Activated CD4-positive, alpha-beta T cell treated with anti-CD3 and anti-CD28 coated beads for 36 hours (primary cell): ENCODE results near the gene GALNT18. TPM values are rescaled to one million over a fixed set of nuclear protein-coding genes. Genes with fewer than 3 reads are reported as not detected.

Experiments used
- ATAC-seq: fragments of 200-7000 bp; cut with Tn5 transposase; one replicate; pipeline ENCODE4 v1.10.0; 2021; ENCODE audit warnings: mild to moderate bottlenecking, moderate library complexity
- CTCF ChIA-PET: fragments of 350-600 bp; sonication (Branson Sonifier 250); formaldehyde crosslinking; loops from one replicate; lab custom pipeline; 2021; ENCODE audit warnings: antibody characterized with exemption; lab: Charles Lee
- POLR2A ChIA-PET: fragments of 350-600 bp; sonication (Branson Sonifier 250); formaldehyde crosslinking; loops from one replicate; lab custom pipeline; 2021; ENCODE audit warnings: antibody characterized with exemption, inconsistent platforms; lab: Charles Lee
- DNase-seq: peaks from one replicate; pipeline ENCODE4 v3.0.0-alpha.2; 2020
- H3K27ac Mint-ChIP-seq: one replicate; pipeline ENCODE4 v1.8.0; 2021; ENCODE audit warnings: mixed read lengths
- H3K27me3 Mint-ChIP-seq: one replicate; pipeline ENCODE4 v1.8.0; 2021; ENCODE audit warnings: mixed read lengths
- H3K36me3 Mint-ChIP-seq: one replicate; pipeline ENCODE4 v1.8.0; 2021; ENCODE audit warnings: low read depth, mixed read lengths
- H3K4me1 Mint-ChIP-seq: one replicate; pipeline ENCODE4 v1.8.0; 2021; ENCODE audit warnings: mixed read lengths
- H3K4me3 Mint-ChIP-seq: one replicate; pipeline ENCODE4 v1.8.0; 2021; ENCODE audit warnings: mild to moderate bottlenecking, moderate library complexity, mixed read lengths
- H3K9me3 Mint-ChIP-seq: one replicate; pipeline ENCODE4 v1.8.0; 2021; ENCODE audit warnings: low read depth, mixed read lengths
- intact Hi-C, 2 experiments: fragments of 100-400 bp; cut with DNase I in 1 of 2; cut with micrococcal nuclease in 1 of 2; formaldehyde crosslinking; loops; one replicate each; pipeline versions ENCODE4 v1.14.2 to v1.15.1; 2022 to 2024; cut with DNase I, micrococcal nuclease
- total RNA-seq, 2 experiments: library from RNA; stranded (reverse); gene quantifications; one replicate each; pipeline ENCODE4 v1.2.3, GENCODE V29; 2021

Gene GALNT18
- total RNA-seq, 2 experiments from 2014 or later: 6.9 to 8.8 TPM

DNA sequence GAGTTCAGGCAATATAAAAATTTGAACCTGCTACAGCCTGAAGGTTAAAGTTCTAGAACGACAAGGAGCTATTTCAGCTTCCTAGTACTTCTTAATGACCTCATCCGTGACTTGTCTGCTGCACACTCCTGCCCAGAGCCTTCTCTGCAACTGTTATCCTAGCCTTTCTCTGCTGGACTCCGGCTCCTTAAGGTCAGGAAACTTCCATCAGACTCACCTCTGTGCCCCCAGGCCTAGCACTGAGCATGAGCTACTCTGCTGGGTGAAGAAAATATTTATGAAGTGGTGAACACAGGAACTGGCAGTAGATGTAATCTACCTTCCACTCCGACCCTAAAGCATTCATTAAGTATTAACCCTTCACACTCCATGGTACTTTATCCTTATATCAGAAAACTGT lies 287.2 kb downstream of the GALNT18 start:
- Mint-ChIP-seq H3K27ac (no peak overlapping the region), H3K9me3 (no peaks in the 10 kb centered on the region), H3K27me3 (peaks cover 10% of the 10 kb centered on the region), H3K4me1 (no peaks in the 10 kb centered on the region), H3K36me3 (no peaks in the 10 kb centered on the region), H3K4me3 (no peak overlapping the region)
- ChIA-PET CTCF (no interaction called here), POLR2A (no interaction called here)
- ATAC-seq (no peak), DNase-seq (no peak)
- intact Hi-C loops: no loop called here

DNA sequence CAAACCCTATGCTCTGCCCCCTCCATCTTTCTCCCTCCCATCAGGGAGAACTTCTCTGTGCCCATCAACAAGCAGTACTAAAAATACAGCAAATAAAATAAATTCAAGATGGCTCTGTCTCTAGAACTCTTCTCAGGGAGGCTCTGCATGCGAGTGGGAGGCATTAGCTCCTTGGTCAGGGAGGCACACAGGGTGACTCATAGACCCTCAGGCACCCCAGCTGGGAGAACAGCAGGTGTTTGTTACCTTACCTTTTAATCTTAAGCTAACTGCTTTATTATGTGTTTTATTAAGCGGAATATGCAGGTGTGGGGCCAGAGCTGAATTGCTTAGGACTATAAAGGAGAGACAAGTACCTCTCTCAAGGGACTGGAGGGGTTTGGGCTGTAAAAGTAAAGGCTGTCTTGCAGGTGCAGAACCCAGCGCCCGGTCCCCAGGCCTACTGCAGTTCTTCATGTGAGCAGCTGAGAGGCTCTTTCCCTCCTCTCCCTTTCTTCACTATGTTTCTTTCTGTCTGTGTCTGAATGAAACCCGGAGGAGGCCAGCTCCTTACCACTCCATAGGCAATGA lies 289.6 kb downstream of the GALNT18 start:
- no peak overlapping the region for H3K4me3 Mint-ChIP-seq
- H3K36me3 Mint-ChIP-seq: no peaks in the 10 kb centered on the region
- no peaks in the 10 kb centered on the region for H3K27me3 Mint-ChIP-seq
- DNase-seq (no peak), ATAC-seq (no peak)
- no peaks in the 10 kb centered on the region for H3K9me3 Mint-ChIP-seq
- ChIA-PET CTCF (no interaction called here), POLR2A (no interaction called here)
- intact Hi-C loops: no loop called here
- H3K4me1 Mint-ChIP-seq: no peaks in the 10 kb centered on the region
- no peak overlapping the region for H3K27ac Mint-ChIP-seq

DNA sequence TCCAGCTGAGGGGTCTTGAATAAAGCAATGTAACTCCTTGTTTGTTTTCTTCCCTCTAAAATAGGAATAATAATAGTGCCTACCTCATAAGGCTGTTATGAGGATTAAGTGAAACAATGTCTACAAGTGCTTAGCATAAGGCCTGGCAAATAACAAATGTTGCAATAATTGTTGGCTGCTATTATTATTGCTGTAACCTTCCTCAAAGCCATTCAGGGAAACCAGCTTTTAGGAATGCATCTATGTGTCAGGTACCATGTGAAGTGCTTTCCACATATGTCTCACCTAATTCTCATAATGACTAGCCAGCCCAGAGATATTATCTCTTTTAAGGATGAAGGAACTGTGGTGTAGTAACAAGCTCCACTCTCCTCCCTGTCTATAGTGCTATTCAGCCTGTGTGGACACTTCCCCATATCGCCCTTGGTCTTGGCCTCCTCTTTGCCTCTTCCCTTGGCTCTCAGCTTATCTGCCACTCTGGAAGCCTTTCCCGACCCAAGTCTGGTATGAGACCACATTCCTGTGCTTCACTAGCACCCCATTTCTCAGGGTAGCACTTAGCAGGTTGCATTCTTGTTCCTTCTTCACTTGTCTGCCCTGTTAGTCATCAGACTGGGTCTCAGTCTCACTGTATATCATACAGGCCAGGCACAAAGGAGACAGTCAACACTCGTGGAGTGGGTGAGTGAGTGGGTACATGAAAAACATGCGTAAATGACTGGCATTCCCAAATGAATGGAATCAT lies 292.6 kb downstream of the GALNT18 start:
- no peak overlapping the region for H3K27ac Mint-ChIP-seq
- H3K4me3 Mint-ChIP-seq: no peak overlapping the region
- intact Hi-C loops: no loop called here
- DNase-seq (no peak), ATAC-seq (no peak)
- ChIA-PET POLR2A (no interaction called here), CTCF (interaction anchor here (0.8 to 0.9 kb wide), 2 partner anchors 9 to 301 kb away, joined by 3 read pairs; no protein-coding TSS in a partner anchor)
- no peaks in the 10 kb centered on the region for H3K27me3 Mint-ChIP-seq
- H3K4me1 Mint-ChIP-seq: no peaks in the 10 kb centered on the region
- H3K9me3 Mint-ChIP-seq: no peaks in the 10 kb centered on the region
- no peaks in the 10 kb centered on the region for H3K36me3 Mint-ChIP-seq

DNA sequence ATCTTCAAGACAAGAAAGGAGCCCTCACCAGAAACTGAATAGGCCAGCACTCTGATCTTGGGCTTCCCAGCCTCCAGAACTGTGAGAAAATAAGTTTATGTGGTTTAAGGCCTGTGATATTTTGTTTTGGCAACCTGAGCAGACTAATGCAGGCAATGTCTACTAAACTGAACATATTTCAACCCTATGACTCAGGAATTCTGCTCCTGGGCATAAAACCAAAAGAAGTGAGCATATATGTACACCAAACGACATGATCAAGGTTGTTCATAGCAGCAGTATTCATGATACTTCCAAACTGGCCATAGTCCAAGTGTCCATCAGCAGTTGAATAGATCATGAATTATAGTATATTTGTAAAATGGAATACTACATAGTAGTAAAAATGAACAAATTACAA lies 297.7 kb downstream of the GALNT18 start:
- intact Hi-C loops: no loop called here
- Mint-ChIP-seq H3K27me3 (no peaks in the 10 kb centered on the region), H3K4me3 (no peak overlapping the region), H3K4me1 (no peaks in the 10 kb centered on the region), H3K9me3 (no peaks in the 10 kb centered on the region), H3K27ac (no peak overlapping the region), H3K36me3 (no peaks in the 10 kb centered on the region)
- CTCF ChIA-PET: no interaction called here
- ATAC-seq (no peak), DNase-seq (no peak)
- POLR2A ChIA-PET: no interaction called here

DNA sequence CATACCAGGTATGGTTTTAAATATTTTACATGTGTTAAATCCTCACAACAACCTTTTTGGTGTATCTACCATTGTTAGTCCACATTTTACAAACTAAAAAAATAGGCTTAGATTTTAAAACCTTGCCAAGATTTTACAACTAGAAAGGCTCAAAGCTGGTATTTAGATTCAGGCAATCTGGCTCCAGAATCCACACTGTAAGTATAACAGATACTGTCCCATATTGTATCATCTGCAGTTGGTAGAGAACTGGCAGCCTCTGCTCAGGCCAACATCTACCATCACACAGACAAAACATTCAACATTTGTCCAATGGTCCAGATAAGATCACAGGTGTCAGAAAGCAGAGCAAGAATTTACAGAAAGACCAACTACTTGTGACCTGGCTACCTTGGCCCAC lies 299.7 kb downstream of the GALNT18 start:
- POLR2A ChIA-PET: no interaction called here
- Mint-ChIP-seq H3K27ac (no peak overlapping the region), H3K36me3 (no peaks in the 10 kb centered on the region), H3K9me3 (no peaks in the 10 kb centered on the region), H3K27me3 (peaks cover 2% of the 10 kb centered on the region), H3K4me3 (no peak overlapping the region), H3K4me1 (no peaks in the 10 kb centered on the region)
- DNase-seq (no peak), ATAC-seq (no peak)
- intact Hi-C loops: no loop called here
- CTCF ChIA-PET: no interaction called here

DNA sequence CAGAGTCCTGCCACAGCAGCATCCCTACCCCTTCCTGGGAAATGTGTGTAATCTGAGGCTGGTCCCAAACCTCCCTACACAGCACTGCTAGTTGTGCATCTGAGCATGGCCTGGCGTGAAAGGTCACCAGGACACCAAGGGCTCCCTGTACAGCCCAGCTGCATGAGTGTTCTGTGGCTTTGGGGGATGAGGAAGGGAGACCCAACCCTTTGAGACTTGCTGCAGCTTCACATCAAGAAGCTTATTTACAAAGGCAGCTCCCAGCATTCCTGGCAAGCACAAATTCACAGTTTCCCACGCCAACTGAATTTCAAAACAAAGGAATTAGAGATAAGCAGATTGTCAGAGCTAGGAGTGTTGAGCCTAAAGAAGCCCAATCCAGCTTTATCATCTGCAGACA lies 301.0 kb downstream of the GALNT18 start:
- no peaks in the 10 kb centered on the region for H3K4me1 Mint-ChIP-seq
- no peak overlapping the region for H3K27ac Mint-ChIP-seq
- CTCF ChIA-PET: no interaction called here
- POLR2A ChIA-PET: no interaction called here
- DNase-seq (no peak), ATAC-seq (no peak)
- intact Hi-C loops: no loop called here
- H3K9me3 Mint-ChIP-seq: no peaks in the 10 kb centered on the region
- no peak overlapping the region for H3K4me3 Mint-ChIP-seq
- peaks cover 2% of the 10 kb centered on the region for H3K27me3 Mint-ChIP-seq
- H3K36me3 Mint-ChIP-seq: no peaks in the 10 kb centered on the region

DNA sequence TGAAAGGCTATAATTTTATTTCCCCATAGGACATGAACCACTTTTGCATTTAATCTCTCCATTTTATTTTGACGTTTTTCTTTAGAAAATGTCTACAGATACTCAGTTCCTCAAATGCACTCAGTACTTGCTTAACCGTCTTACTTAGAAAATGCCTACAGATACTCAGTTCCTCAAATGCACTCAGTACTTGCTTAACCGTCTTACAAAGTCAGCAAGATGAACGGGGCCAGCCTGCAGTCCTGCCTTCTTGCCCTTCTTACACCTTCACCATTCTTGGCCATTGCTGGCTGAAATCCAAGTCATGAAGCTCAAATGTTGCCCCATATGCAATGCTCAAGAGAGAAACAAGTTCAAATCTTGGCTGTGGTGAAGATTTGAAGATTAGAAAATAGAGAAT lies 302.8 kb downstream of the GALNT18 start:
- H3K36me3 Mint-ChIP-seq: no peaks in the 10 kb centered on the region
- H3K4me3 Mint-ChIP-seq: no peak overlapping the region
- POLR2A ChIA-PET: no interaction called here
- no peaks in the 10 kb centered on the region for H3K9me3 Mint-ChIP-seq
- CTCF ChIA-PET: interaction anchor here (0.6 kb wide), 1 partner anchor 461 kb away, joined by 4 read pairs; no protein-coding TSS in a partner anchor
- DNase-seq: no peak
- intact Hi-C loops: no loop called here
- no peak for ATAC-seq
- peaks cover 2% of the 10 kb centered on the region for H3K27me3 Mint-ChIP-seq
- no peak overlapping the region for H3K27ac Mint-ChIP-seq
- no peaks in the 10 kb centered on the region for H3K4me1 Mint-ChIP-seq

DNA sequence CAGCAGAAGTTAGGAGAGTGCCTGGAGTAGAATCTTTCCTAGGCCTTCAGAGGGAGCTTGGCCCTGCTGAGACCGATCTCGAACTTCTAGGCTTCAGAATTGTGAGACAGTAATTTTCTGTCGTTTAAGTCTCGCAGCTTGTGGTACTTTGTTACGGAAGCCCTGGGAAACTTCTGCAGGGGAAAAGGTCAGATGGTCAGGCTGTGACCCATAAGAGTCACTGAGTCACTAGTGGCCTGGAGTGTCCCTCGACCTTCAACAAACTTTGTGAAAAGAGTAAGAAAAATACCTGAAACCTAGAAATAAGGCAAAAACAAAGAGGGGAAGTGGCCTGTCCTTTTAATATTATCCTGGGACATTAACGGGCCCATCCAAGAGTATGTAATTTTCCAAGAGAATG lies 303.3 kb downstream of the GALNT18 start:
- Mint-ChIP-seq H3K27ac (no peak overlapping the region), H3K9me3 (no peaks in the 10 kb centered on the region), H3K27me3 (peaks cover 2% of the 10 kb centered on the region), H3K36me3 (no peaks in the 10 kb centered on the region), H3K4me3 (no peak overlapping the region), H3K4me1 (no peaks in the 10 kb centered on the region)
- intact Hi-C loops: no loop called here
- POLR2A ChIA-PET: no interaction called here
- DNase-seq: no peak
- CTCF ChIA-PET: no interaction called here
- no peak for ATAC-seq

DNA sequence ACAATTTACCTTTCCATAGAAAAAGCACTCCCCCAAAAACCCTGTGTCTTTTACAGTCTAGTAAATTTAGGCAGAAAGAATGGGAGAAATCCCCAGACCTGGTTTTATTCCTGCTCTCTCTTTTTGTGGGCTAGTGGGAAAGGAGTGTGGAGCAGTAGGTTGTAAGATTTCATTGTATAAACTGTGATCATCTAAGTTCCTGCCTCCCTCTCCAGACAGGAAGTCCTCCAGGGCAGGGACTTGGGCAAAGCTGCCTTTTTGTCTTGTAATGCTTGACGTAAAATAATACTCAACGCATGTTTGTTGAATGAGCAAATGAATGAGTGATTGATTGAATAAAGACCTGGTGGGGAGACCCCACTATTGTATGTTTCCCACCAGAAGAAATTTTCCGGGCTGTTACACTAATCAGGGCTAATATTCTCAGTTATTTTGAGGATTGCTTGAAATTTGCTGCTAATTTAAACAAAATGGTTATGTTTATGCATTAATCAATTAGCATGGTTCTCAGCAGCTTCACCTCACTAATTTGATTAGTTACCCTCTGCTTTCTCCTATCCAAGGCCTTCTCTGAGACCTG lies 305.1 kb downstream of the GALNT18 start:
- ChIA-PET CTCF (interaction anchor here (0.5 kb wide), 1 partner anchor 81 kb away, joined by 3 read pairs; no protein-coding TSS in a partner anchor), POLR2A (interaction anchor here (0.7 kb wide), 1 partner anchor 34 kb away, joined by 3 read pairs; no protein-coding TSS in a partner anchor)
- Mint-ChIP-seq H3K27ac (no peak overlapping the region), H3K4me3 (no peak overlapping the region), H3K9me3 (no peaks in the 10 kb centered on the region), H3K27me3 (peaks cover 2% of the 10 kb centered on the region), H3K36me3 (no peaks in the 10 kb centered on the region), H3K4me1 (no peaks in the 10 kb centered on the region)
- intact Hi-C loops: no loop called here
- ATAC-seq (no peak), DNase-seq (no peak)

DNA sequence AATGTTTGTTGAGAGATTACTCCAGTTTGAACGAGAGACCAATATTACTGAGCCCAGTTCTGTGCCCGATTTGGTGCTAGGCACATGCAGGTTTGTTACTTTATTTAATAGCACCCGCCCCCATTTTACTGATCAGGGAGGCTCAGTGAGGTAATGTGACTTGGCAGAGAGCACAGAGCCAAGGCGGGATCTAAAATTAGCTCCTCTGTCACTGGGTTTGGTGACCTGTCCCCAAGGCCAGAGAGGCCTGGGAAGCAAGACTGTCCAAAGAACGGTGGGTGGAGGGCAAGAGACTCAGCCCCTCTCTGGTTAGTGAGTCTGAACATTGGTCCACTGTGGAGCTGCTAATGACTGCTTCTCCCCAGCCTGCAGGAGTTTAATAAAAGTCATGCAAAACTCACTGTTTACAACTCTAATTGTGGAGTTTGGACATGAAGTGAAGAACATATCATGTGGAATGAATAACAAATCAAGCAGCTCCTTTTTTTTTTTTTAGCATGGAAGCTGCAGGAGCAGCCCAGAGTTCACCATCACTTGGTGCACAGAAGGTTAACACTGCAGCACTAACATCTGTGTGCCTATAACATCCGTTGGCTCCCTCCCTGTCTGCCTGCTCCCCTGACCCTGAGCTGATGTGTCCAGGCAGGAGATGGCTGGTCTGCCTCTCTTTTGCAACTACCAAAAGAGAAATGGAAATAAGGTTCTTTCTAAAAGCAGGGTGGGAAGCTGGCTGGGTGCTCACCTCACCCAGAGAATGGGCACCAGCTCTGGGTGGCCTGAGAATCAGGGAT lies 307.7 kb downstream of the GALNT18 start:
- no peak for ATAC-seq
- intact Hi-C loops: no loop called here
- Mint-ChIP-seq H3K4me1 (peaks cover 6% of the 10 kb centered on the region), H3K27me3 (peaks cover 2% of the 10 kb centered on the region), H3K36me3 (no peaks in the 10 kb centered on the region), H3K9me3 (peaks cover 5% of the 10 kb centered on the region), H3K4me3 (no peak overlapping the region), H3K27ac (no peak overlapping the region)
- POLR2A ChIA-PET: no interaction called here
- CTCF ChIA-PET: no interaction called here
- DNase-seq: no peak

DNA sequence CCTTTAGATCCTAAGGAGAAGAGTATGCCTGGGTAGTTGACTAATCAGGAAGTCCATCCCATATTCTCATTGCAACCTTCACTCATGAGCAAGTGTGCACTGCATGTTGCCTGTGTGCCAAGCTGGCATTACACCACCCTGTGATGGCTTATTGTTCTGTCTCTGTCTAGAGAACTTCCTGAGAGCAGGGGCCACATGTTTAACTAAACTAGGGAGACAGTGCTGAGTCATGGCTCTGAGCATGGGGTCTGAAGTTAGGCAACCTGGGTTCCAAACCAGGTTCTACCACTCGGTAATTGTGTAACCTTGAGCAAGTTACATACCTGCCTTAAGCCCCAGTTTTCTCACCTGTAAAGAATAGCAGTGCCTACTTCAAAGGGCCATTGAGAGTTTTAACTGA lies 308.4 kb downstream of the GALNT18 start:
- Mint-ChIP-seq H3K36me3 (no peaks in the 10 kb centered on the region), H3K27me3 (peaks cover 2% of the 10 kb centered on the region), H3K9me3 (peaks cover 5% of the 10 kb centered on the region), H3K27ac (no peak overlapping the region), H3K4me1 (peaks cover 6% of the 10 kb centered on the region), H3K4me3 (no peak overlapping the region)
- ChIA-PET CTCF (no interaction called here), POLR2A (no interaction called here)
- DNase-seq (no peak), ATAC-seq (no peak)
- intact Hi-C loops: no loop called here
